Peyer's patch (tissue), 4 donors: Measurements from ENCODE around the gene FAM20C. TPM values are rescaled to one million over a fixed set of nuclear protein-coding genes. Genes with fewer than 3 reads are reported as not detected.
A peak's percentile ranks its signal among the peaks of the same experiment; 100 is the strongest.

ENCODE experiments used
- DNase-seq, 3 donors: peaks; one replicate each; pipeline ENCODE4 v3.0.0-alpha.2; 2017 to 2019
- H3K27ac ChIP-seq, 4 donors: fragments of 200-600 bp; sonication (generic); one replicate each; pipeline ENCODE4 v1.5.1; 2016 to 2019
- H3K27me3 ChIP-seq, 2 donors: fragments of 200-600 bp; sonication (generic); one replicate each; pipeline ENCODE4 v1.5.1; 2019
- H3K36me3 ChIP-seq, 3 donors: fragments of 200-600 bp; sonication (generic); one replicate each; pipeline ENCODE4 v1.5.1; 2016 to 2019
- H3K4me1 ChIP-seq, 4 donors: fragments of 200-600 bp; sonication (generic); one replicate each; pipeline ENCODE4 v1.5.1; 2016 to 2019
- H3K4me3 ChIP-seq, 4 donors: fragments of 200-600 bp; sonication (generic); 1 replicate in 3 of 4; 2 replicates in 1 of 4; pipeline ENCODE4 v1.5.1; 2016 to 2019; ENCODE audit warnings: mild to moderate bottlenecking in 1 of 4
- H3K9me3 ChIP-seq, 4 donors: fragments of 200-600 bp; sonication (generic); one replicate each; pipeline ENCODE4 v1.5.1; 2016 to 2019; ENCODE audit warnings: mild to moderate bottlenecking in 1 of 4
- CTCF ChIP-seq, 6 experiments: fragments of 450-650 bp in 4 of 6; fragments of 200-600 bp in 2 of 6; sonication (generic) in 1 of 6; IDR thresholded peaks; one replicate each; pipeline ENCODE4 v1.5.1; 2017 to 2019; ENCODE audit warnings: antibody characterized with exemption in 6 of 6, mild to moderate bottlenecking in 3 of 6, moderate library complexity in 1 of 6
- POLR2A ChIP-seq, 2 donors: fragments of 450-650 bp; IDR thresholded peaks; one replicate each; pipeline ENCODE4 v1.5.1; 2017; ENCODE audit warnings: antibody characterized with exemption in 2 of 2, mild to moderate bottlenecking in 2 of 2, moderate library complexity in 2 of 2
- total RNA-seq, 4 donors: library from RNA; depleted of rRNA; stranded (reverse); fragments of >200 nt; gene quantifications; one replicate each; pipeline ENCODE4 v1.1.0, GENCODE V29; 2016

The FAM20C gene
- total RNA-seq, 4 donors from 2014 or later: 46.4 to 66.0 (median 53.8) TPM

DNA sequence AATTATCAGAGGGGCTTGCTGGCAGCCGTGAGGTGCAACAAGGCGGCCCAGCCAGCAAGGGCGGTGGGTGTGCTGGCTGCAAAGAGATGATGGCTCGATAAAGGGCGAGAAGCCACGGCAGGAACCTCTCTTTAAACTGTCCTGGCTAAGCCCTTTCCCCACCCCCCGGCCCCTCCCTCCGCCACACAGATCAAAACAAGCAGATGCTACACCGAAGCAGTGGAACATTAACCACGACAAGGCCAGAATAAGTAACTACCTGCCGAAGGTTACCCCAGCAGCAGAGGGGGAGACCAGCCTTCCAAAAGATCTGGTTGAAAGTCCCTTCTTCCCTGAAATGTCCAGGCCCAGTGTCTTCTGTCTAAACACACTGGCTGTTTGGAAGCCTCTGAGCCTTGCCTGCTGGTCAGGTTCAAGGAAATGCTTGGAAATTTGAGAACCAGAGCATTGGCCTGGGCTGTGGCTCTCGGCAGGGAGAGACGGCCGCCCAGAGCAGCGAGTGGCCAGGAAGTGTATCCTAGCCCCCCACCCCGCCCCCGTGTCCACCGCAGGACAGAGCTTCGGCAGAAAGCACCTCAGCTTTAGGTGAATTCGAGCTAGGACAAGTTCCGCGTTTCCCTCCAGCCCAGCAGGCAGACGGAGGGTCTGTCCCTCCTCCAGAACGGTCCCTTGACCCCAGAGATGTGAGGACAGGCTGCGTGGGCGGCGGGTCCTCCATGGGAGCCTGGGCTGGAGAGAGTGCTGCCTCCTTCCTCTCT lies 2.1 kb downstream of the FAM20C start:
- Histone ChIP-seq H3K4me1 (peaks cover 0 to 53% (median 7%) of the 10 kb centered on the region in 4 donors), H3K36me3 (peaks cover 0 to 42% (median 0%) of the 10 kb centered on the region in 3 donors), H3K27ac (peak overlapping the region in 3 of 4 donors; percentile 22 to 96 (median 94)), H3K4me3 (peak overlapping the region; percentile 41 to 94 (median 74)), H3K27me3 (no peaks in the 10 kb centered on the region), H3K9me3 (no peaks in the 10 kb centered on the region)
- TF ChIP-seq CTCF (IDR thresholded peaks at IDR 0.05) (no peak), POLR2A (IDR thresholded peaks at IDR 0.05) (peak in 1 of 2 donors; percentile 9)
- peak in 1 of 3 donors; percentile 61 for DNase-seq

- DNase-seq: no peak
- no peaks in the 10 kb centered on the region for H3K9me3 ChIP-seq
- H3K4me3 ChIP-seq: peak overlapping the region in 3 of 4 donors; percentile 41 to 94 (median 93)
- no peaks in the 10 kb centered on the region for H3K27me3 ChIP-seq
- TF ChIP-seq CTCF (IDR thresholded peaks at IDR 0.05) (no peak), POLR2A (IDR thresholded peaks at IDR 0.05) (no peak)
- H3K27ac ChIP-seq: peak overlapping the region in 2 of 4 donors; percentile 94 to 96
- H3K4me1 ChIP-seq: peaks cover 0 to 53% (median 7%) of the 10 kb centered on the region in 4 donors
- H3K36me3 ChIP-seq: peaks cover 0 to 50% (median 0%) of the 10 kb centered on the region in 3 donors
These were observed 2.8 kb downstream of the FAM20C start for GRCh38 chr7:195010-195829.

- Histone ChIP-seq H3K27ac (no peak overlapping the region), H3K36me3 (peaks cover 0 to 56% (median 0%) of the 10 kb centered on the region in 3 donors), H3K4me3 (peak overlapping the region in 1 of 4 donors; percentile 93)
These were observed 3.4 kb downstream of the FAM20C start for GRCh38 chr7:195830-196128.

DNA sequence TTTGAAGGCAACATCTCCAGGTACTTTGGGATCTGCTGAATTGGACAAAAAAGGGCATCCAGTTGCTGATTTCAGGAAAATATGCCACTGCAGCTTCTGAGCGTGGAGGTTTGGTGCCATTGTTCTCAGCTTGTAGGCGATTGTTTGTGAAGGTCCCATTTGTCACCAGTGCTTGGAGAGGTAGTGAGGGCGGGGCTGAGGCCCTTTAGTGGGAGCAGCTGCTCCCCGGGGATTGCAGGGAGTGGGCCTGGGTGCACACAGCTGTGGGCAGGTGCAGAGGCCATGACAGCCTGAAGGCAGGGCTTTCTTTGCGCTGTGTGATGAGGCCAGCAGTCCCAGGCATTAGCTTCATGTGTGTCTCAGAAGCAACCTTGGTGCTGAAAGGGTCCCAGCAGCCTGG lies 3.9 kb downstream of the FAM20C start:
- TF ChIP-seq CTCF (IDR thresholded peaks at IDR 0.05): no peak
- TF ChIP-seq POLR2A (IDR thresholded peaks at IDR 0.05): no peak
- no peak for DNase-seq
- Histone ChIP-seq H3K9me3 (no peaks in the 10 kb centered on the region), H3K27me3 (no peaks in the 10 kb centered on the region), H3K4me3 (no peak overlapping the region), H3K4me1 (peaks cover 0 to 46% (median 7%) of the 10 kb centered on the region in 4 donors), H3K36me3 (peaks cover 0 to 61% (median 0%) of the 10 kb centered on the region in 3 donors), H3K27ac (no peak overlapping the region)

More at GRCh38 chr7:195830-196128, 3.4 kb downstream of the FAM20C start:
- DNase-seq: no peak
- Histone ChIP-seq H3K9me3 (no peaks in the 10 kb centered on the region), H3K27me3 (no peaks in the 10 kb centered on the region), H3K4me1 (peaks cover 0 to 51% (median 7%) of the 10 kb centered on the region in 4 donors)
- TF ChIP-seq CTCF (IDR thresholded peaks at IDR 0.05) (no peak), POLR2A (IDR thresholded peaks at IDR 0.05) (no peak)

- Histone ChIP-seq H3K27me3 (no peaks in the 10 kb centered on the region), H3K4me3 (no peak overlapping the region), H3K4me1 (peaks cover 0 to 41% (median 5%) of the 10 kb centered on the region in 4 donors), H3K9me3 (no peaks in the 10 kb centered on the region), H3K36me3 (peaks cover 0 to 66% (median 0%) of the 10 kb centered on the region in 3 donors), H3K27ac (no peak overlapping the region)
- no peak for TF ChIP-seq POLR2A (IDR thresholded peaks at IDR 0.05)
- no peak for TF ChIP-seq CTCF (IDR thresholded peaks at IDR 0.05)
- DNase-seq: no peak
These were observed 4.5 kb downstream of the FAM20C start for GRCh38 chr7:196778-197321.
